DND-41 (cell line): ENCODE data around the gene PLCXD3.

ENCODE experiments used
- EZH2 ChIP-seq: IDR thresholded peaks from 3 replicates; pipeline ENCODE4 v1.6.1; 2012; ENCODE audit warnings: borderline replicate concordance, low read depth, mild to moderate bottlenecking, moderate library complexity, low read length, inconsistent platforms; ENCODE audit not compliant: severe bottlenecking
- TF ChIP-seq, protein P1 (sequence below): IDR thresholded peaks from 2 replicates; pipeline ENCODE4 v1.5.1; 2012; ENCODE audit warnings: borderline replicate concordance, low read length, moderate library complexity, mild to moderate bottlenecking; ENCODE audit not compliant: poor library complexity, severe bottlenecking; ENCODE audit errors: extremely low read depth

DNA sequence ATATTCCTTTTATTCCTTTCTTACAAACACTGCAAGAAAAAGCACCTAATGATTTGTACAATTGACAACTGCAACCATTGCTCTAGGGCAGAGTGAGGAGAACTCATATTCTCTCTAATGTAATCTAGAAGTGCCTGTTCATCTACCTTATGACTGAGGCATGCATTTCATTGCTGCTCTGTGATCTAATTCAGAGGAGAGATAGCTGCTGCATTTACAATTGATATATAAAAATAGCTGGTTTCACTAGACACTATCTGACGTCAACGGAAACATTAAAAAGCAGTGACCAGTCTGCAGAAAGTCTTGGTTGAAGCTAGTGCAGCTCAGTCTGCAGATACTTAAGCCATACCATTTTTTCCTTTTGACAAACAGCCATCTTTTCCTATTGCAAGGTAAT is 224.2 kb downstream of the PLCXD3 start:
- TF ChIP-seq, protein P1, sequence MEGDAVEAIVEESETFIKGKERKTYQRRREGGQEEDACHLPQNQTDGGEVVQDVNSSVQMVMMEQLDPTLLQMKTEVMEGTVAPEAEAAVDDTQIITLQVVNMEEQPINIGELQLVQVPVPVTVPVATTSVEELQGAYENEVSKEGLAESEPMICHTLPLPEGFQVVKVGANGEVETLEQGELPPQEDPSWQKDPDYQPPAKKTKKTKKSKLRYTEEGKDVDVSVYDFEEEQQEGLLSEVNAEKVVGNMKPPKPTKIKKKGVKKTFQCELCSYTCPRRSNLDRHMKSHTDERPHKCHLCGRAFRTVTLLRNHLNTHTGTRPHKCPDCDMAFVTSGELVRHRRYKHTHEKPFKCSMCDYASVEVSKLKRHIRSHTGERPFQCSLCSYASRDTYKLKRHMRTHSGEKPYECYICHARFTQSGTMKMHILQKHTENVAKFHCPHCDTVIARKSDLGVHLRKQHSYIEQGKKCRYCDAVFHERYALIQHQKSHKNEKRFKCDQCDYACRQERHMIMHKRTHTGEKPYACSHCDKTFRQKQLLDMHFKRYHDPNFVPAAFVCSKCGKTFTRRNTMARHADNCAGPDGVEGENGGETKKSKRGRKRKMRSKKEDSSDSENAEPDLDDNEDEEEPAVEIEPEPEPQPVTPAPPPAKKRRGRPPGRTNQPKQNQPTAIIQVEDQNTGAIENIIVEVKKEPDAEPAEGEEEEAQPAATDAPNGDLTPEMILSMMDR: no peak
- TF ChIP-seq EZH2: no peak
